T follicular helper cell (primary cell): Measurements from ENCODE around the gene TMEM212.
"Not testable (repeated sequence)": the region's sequence is repeated elsewhere in the genome, so short reads cannot be mapped to it uniquely, and the experiment has no call there.

Source experiments
- DNase-seq: peaks from one replicate; pipeline ENCODE4 v3.0.0-alpha.2; 2020; ENCODE audit warnings: low read depth

TMEM212 gene

DNA sequence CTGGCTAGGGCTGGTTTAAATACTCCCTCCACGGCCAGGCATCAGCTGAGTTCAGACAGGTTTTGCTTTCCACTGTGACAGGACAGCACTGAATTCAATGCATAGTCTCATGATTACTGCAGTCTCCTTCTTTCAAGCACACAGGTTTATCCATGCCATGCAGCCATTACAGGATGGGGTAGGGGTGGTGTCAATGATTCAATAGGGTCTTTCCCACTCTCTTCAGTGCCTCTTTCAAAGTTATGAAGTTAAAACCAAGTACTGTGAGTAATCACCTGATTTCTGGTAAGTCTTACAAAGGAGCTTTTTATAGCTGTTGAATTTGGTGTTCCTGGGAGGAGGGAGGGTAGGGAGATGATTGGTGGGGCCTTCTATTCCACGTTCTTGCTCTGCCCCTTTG, 47.2 kb downstream of the TMEM212 start:
- no peak for DNase-seq

DNA sequence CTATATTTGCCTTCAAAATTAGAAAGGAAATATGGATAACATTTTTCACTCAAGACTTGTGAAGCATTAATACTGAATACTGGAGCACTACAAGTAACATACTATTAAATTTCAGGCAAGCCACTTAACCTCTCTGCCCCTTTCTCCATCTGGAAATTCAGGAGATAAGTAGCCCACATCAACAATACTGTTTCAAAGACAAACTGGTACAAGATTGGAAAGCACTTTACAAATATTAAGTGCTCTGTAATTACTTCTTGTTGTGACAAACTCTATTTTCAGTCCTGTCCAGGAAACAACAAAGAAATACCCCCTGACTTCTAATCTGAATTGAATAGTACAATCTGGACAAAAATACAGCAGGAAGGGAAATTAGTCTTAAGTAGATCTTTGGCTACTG, 49.3 kb downstream of the TMEM212 start:
- DNase-seq, result no peak

DNA sequence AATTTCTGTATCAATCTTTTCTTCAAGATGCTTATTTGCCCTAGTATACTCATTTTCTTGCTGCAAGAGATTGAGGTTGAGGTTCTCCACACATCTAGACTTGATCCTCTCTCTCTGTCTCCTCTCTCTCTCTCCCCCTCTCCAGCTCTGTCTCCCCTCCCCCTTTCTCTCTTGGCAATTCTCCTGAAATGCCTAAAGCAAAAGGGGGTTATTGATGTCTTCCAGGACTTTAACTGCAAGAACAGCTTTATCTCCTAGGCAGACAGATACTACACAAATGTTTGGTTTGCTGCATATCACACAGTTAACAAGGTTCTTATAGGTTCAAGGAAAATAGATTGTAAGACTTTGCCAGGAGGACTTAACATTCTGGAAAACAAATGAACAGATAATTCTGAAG, 52.1 kb downstream of the TMEM212 start:
- no peak for DNase-seq

DNA sequence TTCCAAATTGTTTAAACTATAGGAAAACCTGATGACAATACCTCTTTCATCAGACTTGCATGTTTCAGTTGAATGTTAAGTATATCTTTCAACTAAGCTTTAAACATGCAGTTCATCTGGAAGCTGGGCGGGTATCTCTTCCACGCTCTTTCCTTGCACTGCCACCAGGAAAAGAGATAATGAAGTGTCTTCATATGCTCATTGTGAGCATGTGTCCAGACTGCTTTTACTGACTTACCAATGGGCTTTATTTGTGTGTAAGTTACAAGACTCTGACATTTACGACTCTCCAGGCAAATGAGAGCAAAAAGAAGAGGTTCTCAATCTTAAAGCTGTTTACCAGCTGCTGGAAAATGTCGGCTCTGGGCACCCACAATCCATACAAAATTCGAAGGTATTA, 52.8 kb downstream of the TMEM212 start:
- no peak for DNase-seq

DNA sequence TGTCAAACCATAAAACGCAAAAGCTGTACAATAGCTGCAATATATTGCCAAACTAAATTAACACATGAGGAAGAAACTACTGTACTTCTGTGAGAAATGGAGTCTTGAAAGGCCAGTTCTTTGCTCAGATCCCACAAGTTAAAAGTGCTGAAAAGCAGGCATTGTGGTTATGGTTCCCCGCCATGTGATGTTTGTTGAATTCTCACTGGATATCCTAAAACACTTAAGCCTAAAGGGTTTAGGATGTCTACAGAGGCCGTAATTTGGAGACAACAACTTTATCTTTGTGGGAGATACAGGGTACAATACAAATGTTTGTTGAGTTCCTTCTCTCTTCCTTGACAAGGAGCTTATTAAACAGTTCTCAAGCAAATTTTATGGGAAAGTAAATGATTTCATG, 53.2 kb downstream of the TMEM212 start:
- DNase-seq, result no peak

DNA sequence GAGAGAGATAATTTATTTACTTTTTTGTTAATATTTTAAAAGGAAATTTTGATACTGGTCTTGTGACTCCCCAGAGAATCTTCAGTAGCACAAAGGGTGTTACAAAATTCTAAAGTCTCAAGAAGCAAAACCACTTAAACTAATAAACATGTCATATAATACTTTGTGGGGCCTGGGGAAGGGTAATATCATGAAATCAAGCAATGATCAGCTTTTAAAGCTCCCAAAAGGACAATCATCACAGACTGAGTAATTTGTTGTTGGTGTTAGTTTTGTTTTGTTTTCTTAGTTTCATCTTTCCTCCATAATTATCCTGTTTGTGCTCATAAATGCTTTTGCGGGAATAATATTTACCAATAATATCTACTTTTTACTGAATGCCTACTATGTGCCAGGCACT, 55.0 kb downstream of the TMEM212 start:
- no peak for DNase-seq

DNA sequence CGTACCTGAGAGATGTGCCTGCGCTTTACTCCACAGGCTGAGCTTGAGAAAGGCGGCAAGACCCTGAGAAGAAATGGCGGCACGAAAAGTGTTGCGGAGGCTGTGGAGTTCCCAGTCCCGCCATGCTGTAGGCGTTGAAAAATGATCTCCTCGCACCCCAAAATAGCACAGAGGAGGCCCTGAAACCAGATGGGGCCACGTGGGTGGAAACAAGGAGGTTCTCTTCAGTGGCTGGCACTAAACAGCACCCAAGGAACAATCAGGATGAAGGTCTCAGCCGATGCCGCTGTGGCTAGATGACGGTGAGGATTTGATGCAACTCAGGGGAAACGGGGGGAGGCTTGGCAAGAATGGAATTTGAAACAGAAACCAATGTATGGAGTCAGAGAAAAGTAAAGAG, 57.3 kb downstream of the TMEM212 start:
- no peak for DNase-seq

DNA sequence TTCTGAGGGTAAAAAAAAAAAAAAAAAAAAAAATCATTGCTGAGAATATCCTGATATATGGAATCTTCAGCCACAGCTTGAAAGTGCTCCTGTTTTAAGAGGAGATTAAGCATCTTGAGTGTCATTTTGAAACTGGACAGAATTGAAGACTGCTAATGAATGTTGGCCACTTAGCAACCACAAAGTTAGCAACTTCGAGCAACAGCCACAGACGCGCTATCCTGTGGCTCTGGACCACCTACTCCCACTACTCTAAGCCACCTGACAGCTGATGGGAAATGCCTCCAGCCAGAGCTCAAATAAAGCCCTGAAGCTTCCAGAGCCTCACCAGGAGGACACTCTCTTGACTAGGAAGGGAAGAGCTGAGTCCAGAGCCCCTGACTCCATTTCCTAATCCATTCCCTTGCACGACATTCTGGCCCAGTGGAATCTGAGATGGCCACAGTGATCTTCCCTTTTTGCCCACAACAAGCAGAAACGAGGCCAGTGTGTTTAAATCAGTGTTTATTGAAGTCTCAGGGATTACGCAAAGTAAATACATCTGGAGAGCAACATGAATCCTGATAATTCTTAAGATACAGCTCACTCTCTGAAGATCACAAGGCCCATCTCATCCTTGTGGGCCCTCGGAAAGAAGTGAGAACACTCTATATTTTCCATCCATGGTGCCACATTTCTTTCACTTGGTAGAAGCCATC, 58.6 kb downstream of the TMEM212 start:
- no peak for DNase-seq

DNA sequence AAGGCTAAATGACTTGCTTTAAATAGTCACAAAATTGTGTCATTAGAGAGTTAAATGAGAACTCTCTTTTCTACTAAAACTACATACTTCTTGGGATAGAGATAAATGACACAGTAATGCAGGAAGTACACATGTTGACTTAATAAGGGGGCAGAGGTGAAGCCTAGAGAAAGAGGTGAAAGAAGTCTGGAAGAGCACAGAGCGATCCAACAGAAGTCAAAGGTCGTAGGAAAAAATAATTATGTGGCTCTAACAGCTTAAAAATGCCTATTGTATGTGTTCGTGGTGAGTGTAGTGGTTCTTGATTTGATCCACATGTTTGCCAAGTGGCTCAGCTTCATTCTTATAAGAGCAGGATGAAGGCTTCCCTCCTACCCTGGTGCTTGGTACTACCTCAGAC, 61.7 kb downstream of the TMEM212 start:
- no peak for DNase-seq

DNA sequence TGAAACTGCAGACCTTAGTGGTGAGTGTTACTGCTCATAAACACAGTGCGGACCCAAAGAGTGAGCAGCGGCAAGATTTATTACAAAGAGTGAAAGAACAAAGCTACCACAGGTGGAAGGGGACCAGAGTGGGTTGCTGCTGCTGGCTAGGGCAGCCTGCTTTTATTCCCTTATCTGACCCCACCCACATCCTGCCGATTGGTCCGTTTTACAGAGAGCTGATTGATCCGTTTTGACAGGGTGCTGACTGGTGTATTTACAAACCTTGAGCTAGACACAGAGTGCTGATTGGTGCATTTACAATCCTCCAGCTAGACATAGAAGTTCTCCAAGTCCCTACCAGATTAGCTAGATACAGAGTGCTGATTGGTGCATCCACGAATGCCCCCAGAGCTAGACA, 63.4 kb downstream of the TMEM212 start:
- not testable (repeated sequence) for DNase-seq

DNA sequence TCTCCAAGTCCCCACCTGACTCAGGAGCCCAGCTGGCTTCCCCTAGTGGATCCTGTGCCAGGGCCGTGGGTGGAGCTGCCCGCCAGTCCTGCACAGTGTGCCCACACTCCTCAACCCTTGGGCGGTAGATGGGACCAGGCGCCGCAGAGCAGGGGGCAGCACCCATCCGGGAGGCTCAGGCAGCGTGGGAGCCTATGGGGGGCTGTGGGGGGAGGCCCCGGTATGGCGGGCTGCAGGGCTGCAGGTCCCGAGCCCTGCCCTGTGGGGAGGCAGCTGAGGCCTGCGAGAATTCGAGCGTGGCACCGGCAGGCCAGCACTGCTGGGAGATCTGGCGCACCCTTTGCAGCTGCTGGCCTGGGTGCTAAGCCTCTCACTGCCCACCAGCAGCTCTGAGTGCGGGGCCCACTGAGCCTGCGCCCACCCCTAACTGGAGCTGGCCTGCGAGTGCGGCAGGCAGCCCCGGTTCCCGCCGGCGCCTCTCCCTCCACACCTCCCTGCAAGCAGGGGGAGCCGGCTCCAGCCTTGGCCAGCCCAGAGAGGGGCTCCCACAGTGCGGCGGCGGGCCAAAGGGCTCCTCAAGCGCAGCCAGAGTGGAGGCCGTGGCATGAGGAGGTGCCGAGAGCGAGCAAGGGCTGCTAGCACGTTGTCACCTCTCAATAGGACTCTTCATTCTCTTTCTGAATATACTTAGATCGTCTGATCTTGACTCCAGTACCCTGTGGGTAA, 64.0 kb downstream of the TMEM212 start:
- DNase-seq, result no peak

DNA sequence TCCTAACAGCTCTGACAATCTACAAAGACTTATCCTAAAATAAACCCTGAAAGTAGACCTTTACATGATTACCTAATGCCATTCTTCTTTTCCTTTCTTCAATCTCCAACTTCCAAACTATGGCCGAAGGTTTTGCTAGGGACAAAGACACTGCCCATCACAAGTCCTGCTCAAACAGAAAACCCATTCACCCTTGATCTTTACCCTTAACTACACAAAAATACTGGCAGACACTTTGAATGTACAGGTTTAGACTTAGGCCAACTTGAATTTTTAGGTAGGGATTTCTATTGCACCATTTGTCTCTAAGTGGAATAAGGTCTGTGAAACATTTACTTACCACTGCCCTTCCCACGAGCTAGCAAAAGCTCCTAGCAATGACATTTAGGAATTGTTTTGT, 64.6 kb downstream of the TMEM212 start:
- no peak for DNase-seq

DNA sequence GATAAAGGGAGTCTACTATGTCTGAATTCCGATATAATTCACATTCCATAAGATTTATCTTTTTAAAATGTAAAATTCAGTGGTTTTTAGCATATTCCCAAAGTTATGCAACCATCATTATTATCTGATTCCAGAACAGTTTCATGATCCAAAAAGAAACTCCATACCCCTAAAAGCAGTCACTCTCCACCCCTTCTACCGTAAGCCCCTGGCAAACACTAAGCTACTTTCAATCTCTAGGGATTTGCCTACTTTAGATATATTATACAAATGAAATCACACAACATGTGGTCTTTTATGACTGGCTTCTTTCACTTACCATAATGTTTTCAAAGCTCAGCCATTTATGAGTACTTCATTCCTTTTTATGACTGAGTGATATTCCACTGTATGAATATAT, 65.6 kb downstream of the TMEM212 start:
- no peak for DNase-seq
